Left ventricle myocardium inferior (tissue), 1 donor: ENCODE results near the gene RNLS. TPM values are rescaled to one million over a fixed set of nuclear protein-coding genes. Genes with fewer than 3 reads are reported as not detected.
A peak's percentile ranks its signal among the peaks of the same experiment; 100 is the strongest.

Experiments used
- DNase-seq: peaks from one replicate; pipeline ENCODE4 v3.0.0-alpha.2; 2020
- H3K27ac ChIP-seq: fragments of 200-600 bp; replicated peaks from 2 replicates; pipeline ENCODE4 v1.8.0; 2021
- H3K27me3 ChIP-seq: fragments of 200-600 bp; 2 replicates; pipeline ENCODE4 v1.8.0; 2021; ENCODE audit warnings: low read depth
- H3K36me3 ChIP-seq: fragments of 200-600 bp; 2 replicates; pipeline ENCODE4 v1.8.0; 2021
- H3K4me1 ChIP-seq: fragments of 200-600 bp; 2 replicates; pipeline ENCODE4 v1.8.0; 2021
- H3K4me3 ChIP-seq: fragments of 200-600 bp; 2 replicates; pipeline ENCODE4 v1.8.0; 2021; ENCODE audit warnings: mild to moderate bottlenecking, moderate library complexity
- H3K9me3 ChIP-seq: fragments of 200-600 bp; replicated peaks from 2 replicates; pipeline ENCODE4 v1.8.0; 2021
- CTCF ChIP-seq: fragments of 200-600 bp; IDR thresholded peaks from 2 replicates; pipeline ENCODE4 v1.8.0; 2021; ENCODE audit warnings: antibody characterized with exemption, mild to moderate bottlenecking, borderline replicate concordance
- intact Hi-C: fragments of 100-400 bp; cut with micrococcal nuclease; formaldehyde crosslinking; loops from one replicate; pipeline ENCODE4 v1.11.0; 2022
- total RNA-seq: library from RNA; stranded (reverse); fragmentation: NEBNext Ultra II Directional; extraction: Animal tissue kit (Norgen Biotek cat#: 25700); gene quantifications from one replicate; pipeline ENCODE4 v1.2.1, GENCODE V29; 2021
- donor health status: DM: no; HTN: yes; CAD: no; lungs with severe emphysema.

The RNLS gene
- total RNA-seq, 1 donor from 2014 or later: 14.3 TPM

DNA sequence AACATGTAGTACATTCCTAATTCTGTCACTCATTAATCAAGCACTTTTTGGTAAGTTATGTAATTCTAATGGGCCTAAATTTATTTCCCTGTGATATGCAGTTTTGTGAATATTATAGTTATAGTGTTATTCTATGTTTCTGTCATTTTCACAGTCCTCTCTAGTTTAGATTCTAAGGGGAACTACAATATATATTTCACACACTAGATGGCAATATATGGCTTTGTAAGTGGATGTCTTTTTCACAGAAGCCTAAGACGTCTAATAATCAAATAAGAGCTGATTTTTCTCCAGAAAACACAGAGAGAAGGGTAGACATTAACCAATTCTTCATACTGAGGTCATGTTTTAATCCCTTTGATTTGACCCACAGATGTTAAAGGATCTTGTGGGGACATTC is 18.0 kb downstream of the RNLS start:
- DNase-seq: no peak
- intact Hi-C loops: no loop called here
- no peak overlapping the region for H3K4me3 ChIP-seq
- no peaks in the 10 kb centered on the region for H3K27me3 ChIP-seq
- H3K9me3 ChIP-seq: no peaks in the 10 kb centered on the region
- peak; percentile 52 for TF ChIP-seq CTCF
- H3K36me3 ChIP-seq: no peaks in the 10 kb centered on the region
- H3K4me1 ChIP-seq: no peaks in the 10 kb centered on the region
- no peak overlapping the region for H3K27ac ChIP-seq

GRCh38 chr10:88562152-88562551 is 21.0 kb downstream of the RNLS start:
- Histone ChIP-seq H3K4me1 (no peaks in the 10 kb centered on the region), H3K27ac (no peak overlapping the region), H3K9me3 (no peaks in the 10 kb centered on the region), H3K27me3 (no peaks in the 10 kb centered on the region), H3K4me3 (no peak overlapping the region), H3K36me3 (no peaks in the 10 kb centered on the region)
- no peak for DNase-seq
- TF ChIP-seq CTCF: no peak
- intact Hi-C loops: no loop called here

DNA sequence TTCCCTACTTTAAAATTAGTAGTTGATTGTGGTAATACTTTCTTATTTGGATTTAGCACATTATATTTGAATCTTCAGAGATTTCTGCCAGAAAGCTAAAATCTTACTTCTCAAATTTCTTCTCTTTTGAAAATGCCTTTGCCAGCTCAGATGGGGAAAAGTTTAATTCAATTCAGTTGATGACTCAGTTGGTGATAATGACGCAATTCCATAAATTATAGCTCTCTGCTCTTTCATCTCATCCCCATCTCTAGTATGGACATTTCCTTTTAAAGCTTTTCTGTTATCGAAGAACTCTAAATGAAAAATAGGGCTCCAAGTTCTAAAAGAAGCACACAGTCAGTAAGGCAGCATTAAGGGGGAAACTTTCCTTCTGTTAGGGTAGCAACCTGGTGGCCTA is 25.5 kb downstream of the RNLS start:
- intact Hi-C loops: no loop called here
- Histone ChIP-seq H3K9me3 (no peaks in the 10 kb centered on the region), H3K27me3 (no peaks in the 10 kb centered on the region), H3K4me3 (no peak overlapping the region), H3K27ac (no peak overlapping the region), H3K36me3 (no peaks in the 10 kb centered on the region), H3K4me1 (no peaks in the 10 kb centered on the region)
- no peak for DNase-seq
- no peak for TF ChIP-seq CTCF

DNA sequence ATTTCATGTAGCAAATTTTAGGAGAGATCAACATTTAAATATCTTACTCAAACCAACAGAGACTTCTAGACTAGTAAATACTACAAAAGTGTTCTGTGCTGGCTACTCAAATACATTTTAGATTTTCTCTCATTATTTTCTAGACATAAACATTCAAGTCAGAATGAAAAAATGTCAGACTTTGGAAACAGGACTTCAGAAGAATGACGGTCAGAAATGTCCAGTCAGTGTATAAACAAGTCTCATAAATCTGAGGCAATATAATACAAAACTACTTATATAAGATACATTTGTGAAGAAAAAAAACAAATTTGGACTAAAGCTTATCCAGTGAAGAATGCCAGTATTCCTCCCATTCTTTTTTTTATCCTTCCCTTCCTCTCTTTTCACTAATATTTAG is 25.9 kb downstream of the RNLS start:
- Histone ChIP-seq H3K4me3 (no peak overlapping the region), H3K4me1 (no peaks in the 10 kb centered on the region), H3K27ac (no peak overlapping the region), H3K9me3 (no peaks in the 10 kb centered on the region), H3K36me3 (no peaks in the 10 kb centered on the region), H3K27me3 (no peaks in the 10 kb centered on the region)
- DNase-seq: no peak
- no peak for TF ChIP-seq CTCF
- intact Hi-C loops: no loop called here

- no peak for DNase-seq
- no peak for TF ChIP-seq CTCF
- Histone ChIP-seq H3K27ac (no peak overlapping the region), H3K4me3 (no peak overlapping the region), H3K36me3 (no peaks in the 10 kb centered on the region), H3K27me3 (no peaks in the 10 kb centered on the region), H3K4me1 (no peaks in the 10 kb centered on the region), H3K9me3 (no peaks in the 10 kb centered on the region)
- intact Hi-C loops: no loop called here
Measured at GRCh38 chr10:88555190-88555908, 27.8 kb downstream of the RNLS start.
